Thyroid gland (tissue), 4 donors: Measurements from ENCODE around the gene BCL10.

ENCODE experiments used
- CTCF ChIP-seq, 6 experiments: fragments of 200-600 bp in 3 of 6; fragments of 450-650 bp in 3 of 6; sonication (generic) in 3 of 6; IDR thresholded peaks; one replicate each; pipeline ENCODE4 v1.5.1; 2016 to 2019; ENCODE audit warnings: antibody characterized with exemption in 6 of 6, mild to moderate bottlenecking in 2 of 6, inconsistent platforms in 1 of 6, moderate library complexity in 1 of 6
- POLR2A ChIP-seq, 2 donors: fragments of 450-650 bp; IDR thresholded peaks; one replicate each; pipeline ENCODE4 v1.6.1; 2017; ENCODE audit warnings: antibody characterized with exemption in 2 of 2, mild to moderate bottlenecking in 2 of 2, moderate library complexity in 1 of 2

- no peak for TF ChIP-seq POLR2A (IDR thresholded peaks at IDR 0.05)
- TF ChIP-seq CTCF (IDR thresholded peaks at IDR 0.05): no peak
These were observed 27.2 kb upstream of the BCL10 start for GRCh38 chr1:85303440-85304162.
